Measurements from ENCODE around the gene PDCD1.
"Not testable (repeated sequence)": the region's sequence is repeated elsewhere in the genome, so short reads cannot be mapped to it uniquely, and the experiment has no call there.

Gene PDCD1

DNA sequence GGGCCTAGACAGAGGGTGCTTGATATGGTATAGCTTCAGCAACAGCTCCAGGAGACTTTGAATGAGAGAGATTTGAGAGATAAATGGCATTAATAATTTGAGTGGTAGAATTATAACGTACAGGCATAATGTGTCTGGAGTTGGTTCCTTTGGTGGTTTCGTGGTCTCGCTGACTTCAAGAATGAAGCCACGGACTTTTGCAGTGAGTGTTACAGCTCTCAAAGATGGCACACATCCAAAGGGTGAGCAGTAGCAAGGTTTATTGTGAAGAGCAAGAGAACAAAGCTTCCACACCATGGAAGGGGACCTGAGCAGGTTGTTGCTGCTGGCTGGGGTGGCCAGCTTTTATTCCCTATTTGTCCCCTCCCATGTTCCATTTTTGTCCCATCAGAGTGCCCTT lies 23.1 kb downstream of the PDCD1 start:
- in situ Hi-C loops (cut with MboI; ENCODE audit: low sequenced_read_pairs), result no loop called here

DNA sequence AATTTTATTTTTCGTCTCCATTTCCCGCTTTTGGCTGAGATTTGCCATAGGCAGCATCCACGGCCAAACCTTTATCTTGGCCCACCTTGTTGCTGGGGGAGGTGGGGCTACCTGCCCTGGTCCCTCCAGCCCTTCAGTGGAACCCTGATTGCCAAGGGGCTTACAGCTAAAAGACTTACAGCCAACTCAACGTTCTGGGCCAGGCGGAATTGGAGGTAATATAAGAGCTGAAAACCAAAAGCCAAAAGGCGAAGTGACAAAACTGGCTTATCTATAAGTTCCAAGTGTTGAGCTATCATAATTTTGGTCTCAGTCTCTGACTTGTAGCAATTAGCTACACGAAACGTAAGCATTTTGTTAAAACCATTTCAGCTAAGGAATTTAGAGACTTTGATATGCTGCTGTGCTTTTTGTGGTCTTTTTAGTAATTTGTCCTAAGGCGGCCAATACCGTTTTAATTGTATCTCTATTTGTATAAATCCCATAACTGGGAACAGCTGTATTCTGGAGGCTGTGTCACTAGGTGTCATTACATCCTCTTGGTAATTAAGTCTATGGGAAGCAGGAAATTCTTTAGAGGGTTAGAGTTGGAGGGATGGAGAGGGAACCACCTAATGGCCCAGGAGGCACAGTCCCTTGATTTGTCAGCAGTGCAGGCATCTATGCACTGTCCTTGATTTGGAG lies 24.0 kb downstream of the PDCD1 start:
- in situ Hi-C loops (cut with MboI; ENCODE audit: low sequenced_read_pairs), result no loop called here

DNA sequence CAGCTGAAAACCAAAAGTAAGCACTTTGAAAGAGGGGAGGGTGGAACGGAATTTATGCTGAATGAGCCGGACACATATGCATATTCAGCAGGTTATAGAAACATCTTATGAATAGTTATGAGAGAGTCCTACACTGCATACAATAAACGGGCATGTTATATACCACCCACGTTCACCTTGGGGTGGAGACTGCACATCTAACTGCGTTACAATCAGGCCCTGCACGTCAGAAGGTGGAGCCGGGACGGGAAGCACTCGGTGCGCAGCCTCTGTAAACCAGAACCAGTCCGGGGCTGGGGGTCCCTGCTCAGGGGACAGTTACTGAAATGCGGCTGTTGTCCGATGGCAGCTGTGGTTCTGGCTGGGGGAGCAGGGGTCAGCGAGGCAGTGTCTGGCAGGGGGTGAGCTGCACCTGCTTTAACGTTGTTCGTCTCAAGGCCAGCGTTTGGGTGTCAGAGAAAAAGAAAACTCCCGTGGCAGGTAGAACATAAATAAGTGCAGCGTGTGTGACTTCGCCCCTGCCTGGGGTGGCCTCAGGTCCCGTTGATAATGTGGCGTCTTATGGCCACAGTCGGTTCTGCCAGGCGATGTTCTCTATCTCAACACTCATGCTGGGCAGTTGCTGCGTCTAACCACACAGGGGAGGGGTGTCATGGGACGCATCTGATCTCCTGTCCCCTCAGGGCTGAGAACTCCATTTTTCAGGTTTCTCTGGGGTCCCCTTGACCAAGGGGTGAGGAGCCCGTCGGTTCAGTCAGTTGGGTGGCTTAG lies 24.8 kb downstream of the PDCD1 start:
- in situ Hi-C loops (cut with MboI; ENCODE audit: low sequenced_read_pairs), result not testable (repeated sequence)

DNA sequence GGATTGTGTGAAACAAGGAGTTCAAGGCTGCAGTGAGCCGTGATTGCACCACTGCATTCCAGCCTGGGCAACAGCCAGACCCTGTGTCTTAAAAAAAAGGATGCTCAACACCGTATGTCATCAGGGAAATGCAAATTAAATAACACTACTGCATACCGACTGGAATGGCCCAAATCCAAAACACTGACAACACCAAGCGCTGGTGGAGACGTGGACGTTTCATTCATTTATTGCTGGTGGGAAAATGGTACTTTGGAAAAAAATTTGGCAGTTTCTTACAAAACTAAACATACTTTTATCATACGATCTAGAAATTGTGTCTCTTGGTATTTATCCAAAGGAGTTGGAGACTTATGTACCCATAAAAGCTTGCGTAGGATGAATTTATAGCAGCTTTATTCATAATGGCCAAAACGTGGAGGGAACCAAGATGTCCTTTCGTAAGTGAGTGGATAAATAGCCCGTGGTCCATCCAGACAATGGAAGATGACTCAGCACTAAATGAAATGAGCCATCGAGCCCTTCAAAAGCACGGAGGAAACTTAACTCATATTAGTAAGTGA lies 25.5 kb downstream of the PDCD1 start:
- in situ Hi-C loops (cut with MboI; ENCODE audit: low sequenced_read_pairs), result no loop called here

DNA sequence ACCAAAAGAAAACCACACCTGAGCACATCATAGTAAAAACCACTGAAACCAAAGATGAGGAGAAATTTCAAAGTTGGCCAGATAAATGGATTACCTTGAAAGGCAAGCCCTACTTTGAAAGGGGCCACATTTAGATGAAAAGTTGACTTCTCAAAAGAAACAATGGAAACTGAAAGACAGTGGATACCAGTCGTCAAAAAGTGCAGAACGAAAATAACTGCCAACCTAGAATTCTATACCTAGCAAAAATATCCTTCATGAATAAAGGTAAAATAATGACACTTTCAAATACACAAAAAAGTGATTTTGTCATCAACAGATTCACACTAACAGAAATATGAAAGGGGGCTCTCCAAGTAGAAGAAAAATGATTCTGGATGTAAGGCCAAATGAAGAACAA lies 31.3 kb downstream of the PDCD1 start:
- in situ Hi-C loops (cut with MboI; ENCODE audit: low sequenced_read_pairs), result no loop called here

DNA sequence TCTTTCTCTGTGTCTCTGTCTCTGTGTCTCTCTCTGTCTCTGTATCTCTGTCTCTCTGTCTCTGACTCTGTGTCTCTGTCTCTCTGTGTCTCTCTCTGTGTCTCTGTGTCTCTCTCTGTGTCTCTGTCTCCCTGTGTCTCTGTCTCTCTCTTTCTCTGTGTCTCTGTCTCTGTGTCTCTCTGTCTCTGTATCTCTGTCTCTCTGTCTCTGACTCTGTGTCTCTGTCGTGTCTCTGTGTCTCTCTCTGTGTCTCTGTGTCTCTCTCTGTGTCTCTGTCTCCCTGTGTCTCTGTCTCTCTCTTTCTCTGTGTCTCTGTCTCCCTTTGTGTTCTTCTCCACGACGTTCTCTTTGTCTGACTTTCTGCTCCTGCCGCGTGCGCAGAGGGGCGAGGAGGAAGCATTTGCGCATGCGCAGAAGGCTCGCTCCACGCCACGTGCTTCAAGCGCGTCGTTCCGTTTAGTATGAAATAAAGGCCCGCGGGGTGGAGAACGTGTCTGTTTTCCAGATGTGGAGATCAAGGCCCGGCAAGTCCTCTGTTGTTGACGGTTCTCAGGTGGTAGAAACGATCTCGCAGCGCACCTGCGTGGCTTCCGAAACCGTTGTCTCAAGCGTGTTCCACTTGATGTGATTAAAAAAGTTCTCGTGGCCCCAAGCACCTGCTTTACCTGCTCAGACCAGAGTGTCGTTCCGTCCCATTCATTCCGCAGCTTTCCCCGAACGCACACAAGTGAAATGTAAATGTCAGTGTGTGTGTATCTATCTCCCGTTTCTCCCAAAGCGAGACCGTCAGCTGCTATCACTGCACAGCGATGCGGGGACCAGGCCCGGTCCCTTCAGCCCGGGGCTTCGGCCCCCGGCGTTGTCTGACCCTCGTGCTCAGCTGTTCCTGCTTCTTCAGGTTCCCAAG lies 34.9 kb downstream of the PDCD1 start:
- in situ Hi-C loops (cut with MboI; ENCODE audit: low sequenced_read_pairs), result not testable (repeated sequence)

DNA sequence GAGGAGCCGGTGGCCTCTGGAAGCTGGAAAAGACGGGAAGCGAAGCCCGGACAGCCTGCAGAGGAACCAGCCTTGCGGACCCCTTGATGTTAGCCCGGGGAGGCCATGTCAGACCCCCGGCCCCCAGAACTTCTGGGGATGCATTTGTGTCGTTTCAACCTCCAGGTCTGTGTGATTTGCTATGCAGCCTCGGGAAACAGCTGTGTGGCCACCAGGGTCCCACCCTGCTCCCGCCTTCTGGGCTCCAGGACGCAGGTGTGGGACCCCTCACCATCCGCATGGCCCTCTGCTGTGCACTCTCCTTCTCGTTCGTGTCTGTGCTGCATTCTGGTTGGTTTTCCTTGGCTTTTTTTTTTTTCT lies 36.5 kb downstream of the PDCD1 start:
- in situ Hi-C loops (cut with MboI; ENCODE audit: low sequenced_read_pairs), result no loop called here

DNA sequence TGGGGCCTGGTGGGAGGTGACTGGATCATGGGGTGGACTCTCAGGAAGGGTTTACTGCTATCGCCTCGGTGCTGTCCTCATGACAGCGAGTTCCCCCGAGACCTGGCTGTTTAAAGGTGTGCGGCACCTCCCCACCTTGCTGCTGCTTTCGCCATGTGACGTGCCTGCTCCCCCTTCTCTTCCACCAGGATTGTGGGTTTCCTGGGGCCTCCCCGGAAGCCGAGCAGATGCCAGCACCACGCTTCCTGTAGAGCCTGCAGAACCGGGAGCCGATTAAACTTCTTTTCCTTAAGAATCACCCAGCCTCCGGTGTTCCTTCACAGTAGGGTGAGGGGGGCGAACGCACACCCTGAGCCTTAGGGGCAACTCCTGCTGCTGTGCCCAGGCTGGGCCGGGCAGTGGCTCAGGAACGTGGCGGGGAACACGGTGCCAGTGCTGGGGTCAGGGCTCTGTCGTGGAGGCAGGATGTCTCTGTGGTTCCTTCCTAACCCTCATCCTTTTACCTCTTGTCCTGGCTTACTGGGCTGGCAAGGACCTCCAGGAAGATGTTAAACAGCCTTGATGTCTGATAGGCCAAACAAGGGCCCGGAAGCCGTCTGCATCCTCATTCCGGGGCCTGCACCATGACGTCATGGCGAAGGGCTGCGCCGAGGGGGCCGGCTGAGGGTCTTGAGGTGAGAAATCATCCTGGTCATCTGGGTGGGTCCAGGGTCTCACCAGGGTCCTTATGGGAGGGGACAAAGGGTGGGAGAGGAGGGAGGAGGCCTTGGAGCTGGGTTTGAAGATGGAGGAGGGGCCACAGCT lies 37.0 kb downstream of the PDCD1 start:
- in situ Hi-C loops (cut with MboI; ENCODE audit: low sequenced_read_pairs), result no loop called here

DNA sequence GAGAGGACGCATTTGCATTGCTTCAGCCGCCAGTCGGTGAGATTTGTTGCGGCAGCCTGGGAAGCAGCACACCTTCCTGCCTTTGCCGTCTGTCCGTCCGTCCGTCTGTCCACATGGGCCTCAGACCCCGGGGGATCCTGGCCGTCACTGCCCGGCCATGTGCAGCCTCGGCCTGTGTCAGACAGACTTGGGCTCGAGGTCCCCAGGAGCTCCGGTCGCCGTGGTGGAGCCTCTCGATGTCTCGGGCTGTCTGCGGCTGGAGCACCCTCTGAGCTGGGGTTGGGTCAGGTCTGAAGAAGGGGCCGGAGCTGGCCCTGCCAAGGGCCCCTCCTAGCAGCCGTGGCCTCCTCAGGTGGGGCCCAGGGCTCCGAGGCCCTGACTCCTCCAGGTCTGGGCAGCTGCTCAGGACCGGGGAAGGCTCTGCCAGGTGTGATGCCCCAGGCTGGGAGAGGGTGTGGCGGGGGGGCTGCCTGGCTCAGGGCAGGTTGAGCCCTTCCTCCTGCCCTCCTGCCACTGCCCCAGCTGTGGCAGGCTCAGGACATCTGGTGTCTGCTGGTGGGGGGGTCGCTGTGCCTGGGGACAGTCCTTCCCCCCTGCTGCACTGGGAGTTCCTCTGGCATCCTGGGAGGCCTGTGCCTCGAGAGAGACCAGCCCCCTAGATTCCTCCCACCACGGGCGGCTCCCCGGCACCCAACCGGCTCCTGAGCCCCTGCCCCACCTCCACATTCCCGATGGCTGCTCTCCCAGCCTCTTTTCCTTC lies 37.9 kb downstream of the PDCD1 start:
- in situ Hi-C loops (cut with MboI; ENCODE audit: low sequenced_read_pairs), result no loop called here

DNA sequence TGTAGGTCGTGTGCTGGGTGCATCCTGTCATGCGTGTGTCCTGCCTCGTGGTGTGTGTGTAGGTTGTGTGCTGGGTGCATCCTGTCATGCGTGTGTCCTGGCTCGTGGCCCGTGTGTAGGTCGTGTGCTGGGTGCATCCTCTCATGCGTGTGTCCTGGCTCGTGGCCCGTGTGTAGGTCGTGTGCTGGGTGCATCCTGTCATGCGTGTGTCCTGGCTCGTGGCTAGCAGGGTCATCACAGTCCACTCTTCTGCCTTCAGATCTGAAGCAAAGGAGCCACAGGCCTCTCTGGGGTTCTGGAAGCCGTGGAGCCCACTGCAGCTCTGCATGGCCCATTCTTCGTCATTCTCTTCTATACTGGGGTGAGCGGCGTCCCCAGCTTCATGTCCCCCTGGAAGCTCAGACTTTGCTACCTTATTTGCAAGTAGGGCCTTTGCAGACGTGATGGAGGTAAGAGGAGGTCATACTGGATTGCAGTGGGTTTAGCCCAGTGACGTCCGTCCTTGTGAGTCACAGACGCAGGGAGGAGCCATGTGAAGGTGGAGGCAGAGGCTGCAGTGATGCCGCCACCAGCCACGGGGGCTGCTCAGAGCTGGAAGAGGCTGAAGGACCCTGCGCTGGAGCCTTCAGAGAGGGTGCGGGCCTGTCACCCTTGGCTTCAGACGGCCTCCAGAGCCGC lies 38.6 kb downstream of the PDCD1 start:
- in situ Hi-C loops (cut with MboI; ENCODE audit: low sequenced_read_pairs), result not testable (repeated sequence)

DNA sequence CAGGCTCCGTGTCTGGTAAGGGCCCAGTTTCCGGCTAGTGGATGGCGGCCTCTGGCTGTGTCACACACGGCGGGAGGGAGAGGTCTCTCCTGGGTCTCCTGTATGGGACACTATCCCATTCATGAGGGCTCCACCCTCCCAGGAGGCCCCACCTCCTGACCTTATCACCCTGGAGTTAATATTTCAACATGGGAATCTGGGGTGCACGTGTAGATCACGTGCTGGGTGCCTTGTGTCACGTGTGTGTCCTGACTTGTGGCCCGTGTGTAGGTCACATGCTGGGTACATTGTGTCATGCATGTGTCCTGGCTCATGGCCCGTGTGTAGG lies 39.8 kb downstream of the PDCD1 start:
- in situ Hi-C loops (cut with MboI; ENCODE audit: low sequenced_read_pairs), result no loop called here

DNA sequence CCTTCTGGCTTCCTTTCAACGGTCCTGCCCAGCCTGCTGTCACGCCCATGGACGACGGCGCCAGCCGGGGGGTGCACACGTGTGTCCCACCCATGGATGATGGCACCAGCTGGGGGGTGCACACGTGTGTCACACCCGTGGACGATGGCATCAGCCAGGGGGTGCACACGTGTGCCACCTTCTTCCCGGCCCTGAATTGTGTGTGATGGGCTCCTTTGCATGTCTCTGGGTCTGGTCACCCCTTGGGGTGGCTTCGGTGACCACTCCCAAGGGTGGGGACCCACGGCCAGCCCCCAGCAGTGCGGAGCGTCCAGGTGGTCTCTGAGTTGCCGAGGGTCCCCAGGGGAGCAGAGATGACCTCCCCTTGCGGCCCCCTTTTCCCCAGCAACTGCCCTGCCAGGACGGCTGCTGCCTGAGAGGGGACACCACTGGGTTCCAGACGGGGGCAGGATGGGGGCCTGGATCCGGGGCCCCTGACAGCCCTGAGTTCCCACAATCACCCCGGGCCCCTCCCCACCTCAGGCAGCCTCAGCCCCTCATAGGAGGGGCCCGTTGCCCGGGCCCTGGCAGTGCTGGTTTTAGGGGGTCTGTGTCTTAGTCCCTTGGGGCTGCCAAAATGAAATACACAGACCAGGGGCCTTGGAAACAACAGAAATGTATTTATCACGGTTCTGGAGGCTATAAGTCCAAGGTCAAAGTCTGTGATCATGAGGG lies 40.3 kb downstream of the PDCD1 start:
- in situ Hi-C loops (cut with MboI; ENCODE audit: low sequenced_read_pairs), result no loop called here

DNA sequence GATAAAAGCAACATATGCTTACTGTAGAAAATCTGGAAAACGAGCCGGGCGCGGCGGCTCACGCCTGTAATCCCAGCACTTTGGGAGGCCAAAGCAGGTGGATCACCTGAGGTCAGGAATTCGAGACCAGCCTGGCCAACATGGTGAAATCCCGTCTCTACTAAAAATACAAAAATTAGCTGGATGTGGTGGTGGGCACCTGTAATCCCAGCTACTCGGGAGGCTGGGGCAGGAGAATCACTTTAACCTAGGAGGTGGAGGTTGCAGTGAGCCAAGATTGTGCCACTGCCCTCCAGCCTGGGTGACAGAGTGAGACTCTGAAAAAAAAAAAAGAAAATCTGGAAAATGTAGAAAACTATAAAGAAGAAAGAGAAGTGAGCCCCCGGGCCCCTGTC lies 40.9 kb downstream of the PDCD1 start:
- in situ Hi-C loops (cut with MboI; ENCODE audit: low sequenced_read_pairs), result not testable (repeated sequence)

DNA sequence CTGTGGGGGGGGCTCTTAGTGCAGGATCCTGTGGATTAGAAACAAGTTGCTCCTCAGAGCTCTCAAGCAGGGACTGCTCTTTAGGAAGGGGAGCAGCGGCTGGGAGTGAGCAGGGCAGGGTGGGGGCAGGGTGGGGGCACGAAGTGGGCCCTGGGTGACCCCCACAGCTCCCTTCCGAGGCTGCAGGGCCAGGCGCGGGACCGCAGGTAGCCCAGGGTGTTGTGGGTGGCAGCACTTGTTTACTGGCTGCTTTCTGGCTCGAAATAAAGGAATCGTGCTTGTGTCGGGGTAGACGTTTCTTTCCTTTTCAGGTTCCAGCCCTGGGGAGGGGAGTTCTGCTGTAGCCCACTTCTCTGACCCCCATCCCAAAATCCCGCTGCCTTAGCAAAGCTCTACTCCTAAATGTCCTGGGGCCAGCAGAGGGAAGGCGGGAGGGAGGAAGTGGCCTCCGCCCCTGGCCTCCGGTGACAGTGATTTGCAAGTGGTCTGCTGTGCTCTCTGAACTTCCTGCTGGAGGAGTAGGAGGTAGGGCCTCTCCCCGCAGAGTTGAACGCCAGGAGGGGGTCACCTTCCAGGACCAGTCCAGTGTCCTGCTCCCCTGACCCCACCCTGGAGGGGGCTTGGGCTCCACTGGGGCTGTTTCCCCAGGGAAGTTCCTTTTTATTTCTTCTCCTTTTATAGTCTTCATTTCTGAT lies 41.4 kb downstream of the PDCD1 start:
- in situ Hi-C loops (cut with MboI; ENCODE audit: low sequenced_read_pairs), result no loop called here

DNA sequence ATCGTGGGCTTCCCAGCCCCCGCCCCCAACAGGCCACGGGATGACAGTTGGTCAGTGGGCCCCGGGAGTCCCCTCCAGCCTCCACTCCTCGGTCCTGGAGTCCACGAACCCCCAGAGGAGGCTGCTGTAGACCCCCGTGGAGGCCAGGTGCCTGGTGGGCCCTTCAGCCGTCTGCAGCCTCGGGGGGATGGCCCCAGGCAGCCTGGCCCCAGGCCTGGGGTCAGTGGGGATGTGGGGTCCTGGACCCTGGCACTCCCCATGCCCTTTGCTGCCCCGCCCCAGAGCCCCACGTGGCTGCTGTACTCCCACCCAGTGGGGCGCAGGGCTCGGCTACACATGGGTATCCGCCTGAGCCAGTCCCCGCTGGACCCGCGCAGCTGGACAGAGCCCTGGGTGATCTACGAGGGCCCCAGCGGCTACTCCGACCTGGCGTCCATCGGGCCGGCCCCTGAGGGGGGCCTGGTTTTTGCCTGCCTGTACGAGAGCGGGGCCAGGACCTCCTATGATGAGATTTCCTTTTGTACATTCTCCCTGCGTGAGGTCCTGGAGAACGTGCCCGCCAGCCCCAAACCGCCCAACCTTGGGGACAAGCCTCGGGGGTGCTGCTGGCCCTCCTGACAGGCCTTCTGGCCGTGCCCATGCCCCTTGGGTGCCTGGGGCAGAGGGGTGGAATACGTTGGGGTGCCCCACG lies 42.1 kb downstream of the PDCD1 start:
- in situ Hi-C loops (cut with MboI; ENCODE audit: low sequenced_read_pairs), result no loop called here

DNA sequence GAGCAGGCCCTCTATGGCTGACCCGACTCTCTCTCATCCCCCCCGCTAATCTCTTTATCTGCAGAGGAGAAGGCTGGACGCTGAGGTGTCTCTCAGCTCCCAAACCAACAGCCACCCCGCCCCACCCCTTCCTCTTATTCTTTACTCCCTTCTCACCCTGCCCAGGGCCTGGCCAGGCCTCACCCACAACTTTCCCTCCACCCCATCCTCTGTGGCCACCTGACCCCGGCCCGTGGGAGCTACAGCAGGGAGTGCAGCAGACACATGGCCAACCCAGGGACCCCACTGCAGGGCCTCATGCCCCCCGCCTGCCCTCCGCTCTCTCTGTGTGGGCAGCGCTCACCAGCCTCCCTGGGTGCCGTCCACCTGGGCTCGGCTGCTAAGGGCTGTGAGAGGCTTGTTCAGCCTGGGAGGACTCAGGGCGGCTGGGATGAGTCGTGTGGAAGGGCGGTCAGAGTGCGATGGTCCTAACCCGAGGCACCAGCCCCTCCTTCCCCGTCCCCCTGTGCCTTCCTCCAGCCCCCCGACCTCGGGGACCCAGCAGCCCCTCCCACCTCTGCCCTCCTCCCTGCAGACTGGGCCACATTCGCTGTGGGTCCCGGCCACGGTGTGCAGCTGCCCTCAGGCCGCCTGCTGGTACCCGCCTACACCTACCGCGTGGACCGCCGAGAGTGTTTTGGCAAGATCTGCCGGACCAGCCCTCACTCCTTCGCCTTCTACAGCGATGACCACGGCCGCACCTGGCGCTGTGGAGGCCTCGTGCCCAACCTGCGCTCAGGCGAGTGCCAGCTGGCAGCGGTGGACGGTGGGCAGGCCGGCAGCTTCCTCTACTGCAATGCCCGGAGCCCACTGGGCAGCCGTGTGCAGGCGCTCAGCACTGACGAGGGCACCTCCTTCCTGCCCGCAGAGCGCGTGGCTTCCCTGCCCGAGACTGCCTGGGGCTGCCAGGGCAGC lies 42.9 kb downstream of the PDCD1 start:
- in situ Hi-C loops (cut with MboI; ENCODE audit: low sequenced_read_pairs), result no loop called here

All from HL-60/S4 treated with phorbol 12-myristate 13-acetate at 8.2 ng/mL for 4 days and 3 days (cell line).